Keratinocyte (primary cell): ENCODE results near the gene STX8. TPM values are rescaled to one million over a fixed set of nuclear protein-coding genes. Genes with fewer than 3 reads are reported as not detected.

Experiments
- DNase-seq: peaks from one replicate; pipeline ENCODE4 v3.0.0-alpha.2; 2011; ENCODE audit warnings: low read depth, missing footprints, low spot score
- FAIRE-seq: peaks from 2 replicates; lab custom pipeline; 2011; peaks lifted over from hg19 to GRCh38; lab: Jason Lieb, UNC
- H2AFZ ChIP-seq: 2 replicates; pipeline ENCODE4 v1.6.0; 2012; ENCODE audit warnings: low read length, control low read depth, inconsistent platforms; ENCODE audit not compliant: control insufficient read depth
- H3K27ac ChIP-seq: 2 replicates; pipeline ENCODE4 v1.5.1; 2011; ENCODE audit warnings: low read length; ENCODE audit not compliant: control insufficient read depth, insufficient read depth
- H3K27me3 ChIP-seq: 3 replicates; pipeline ENCODE4 v1.6.0; 2011; ENCODE audit warnings: low read length; ENCODE audit not compliant: control insufficient read depth, insufficient read depth; ENCODE audit errors: extremely low read depth
- H3K36me3 ChIP-seq, 2 experiments: 2 replicates in 1 of 2; 3 replicates in 1 of 2; pipeline ENCODE4 v1.5.1; 2011; ENCODE audit warnings: low read length in 2 of 2, mild to moderate bottlenecking in 1 of 2; ENCODE audit not compliant: control insufficient read depth in 2 of 2, insufficient read depth in 2 of 2; ENCODE audit errors: extremely low read depth in 1 of 2
- H3K4me1 ChIP-seq: 3 replicates; pipeline ENCODE4 v1.5.1; 2011; ENCODE audit warnings: low read length; ENCODE audit not compliant: control insufficient read depth, insufficient read depth; ENCODE audit errors: extremely low read depth
- H3K4me2 ChIP-seq: 3 replicates; pipeline ENCODE4 v1.6.0; 2011; ENCODE audit warnings: low read depth, low read length; ENCODE audit not compliant: control insufficient read depth, insufficient read depth; ENCODE audit errors: extremely low read depth
- H3K4me3 ChIP-seq, 3 experiments: fragments of 200-600 bp in 1 of 3; sonication (generic) in 1 of 3; 2 replicates in 2 of 3; 3 replicates in 1 of 3; pipeline ENCODE4 v1.5.1; 2011 to 2016; ENCODE audit warnings: low read length in 3 of 3, mild to moderate bottlenecking in 3 of 3, control low read depth in 2 of 3, inconsistent platforms in 1 of 3, low read depth in 1 of 3, mixed read lengths in 1 of 3, mixed run types in 1 of 3, moderate library complexity in 1 of 3; ENCODE audit not compliant: control insufficient read depth in 2 of 3, insufficient read depth in 2 of 3; ENCODE audit errors: extremely low read depth in 1 of 3
- H3K79me2 ChIP-seq: 2 replicates; pipeline ENCODE4 v1.6.0; 2012; ENCODE audit warnings: low read length; ENCODE audit not compliant: control insufficient read depth, insufficient read depth
- H3K9ac ChIP-seq: 3 replicates; pipeline ENCODE4 v1.6.0; 2011; ENCODE audit warnings: low read length; ENCODE audit not compliant: control insufficient read depth, insufficient read depth; ENCODE audit errors: extremely low read depth
- H3K9me1 ChIP-seq: 3 replicates; pipeline ENCODE4 v1.6.0; 2011; ENCODE audit warnings: low read length; ENCODE audit not compliant: control insufficient read depth, insufficient read depth; ENCODE audit errors: extremely low read depth
- H3K9me3 ChIP-seq: 2 replicates; pipeline ENCODE4 v1.5.1; 2012; ENCODE audit warnings: low read depth, low read length; ENCODE audit not compliant: control insufficient read depth
- H4K20me1 ChIP-seq: 3 replicates; pipeline ENCODE4 v1.6.0; 2011; ENCODE audit warnings: low read length; ENCODE audit not compliant: control insufficient read depth, insufficient read depth; ENCODE audit errors: extremely low read depth
- CTCF ChIP-seq, 3 experiments: IDR thresholded peaks in 1 of 3; conservative IDR thresholded peaks in 1 of 3; optimal IDR thresholded peaks in 1 of 3; 2 replicates in 2 of 3; 3 replicates in 1 of 3; pipeline versions ENCODE3 to v1.5.1; 2011; ENCODE audit warnings: low read length in 3 of 3, mild to moderate bottlenecking in 3 of 3, moderate library complexity in 2 of 3, control low read depth in 1 of 3, inconsistent platforms in 1 of 3; ENCODE audit not compliant: insufficient read depth in 2 of 3; ENCODE audit errors: extremely low read depth in 1 of 3
- EZH2 ChIP-seq: IDR thresholded peaks from one replicate; pipeline ENCODE4 v1.6.1; 2012; ENCODE audit warnings: inconsistent platforms, mild to moderate bottlenecking, low read length, moderate library complexity
- dilution Hi-C: fragments of 300-500 bp; cut with MboI; formaldehyde crosslinking; loops from one replicate; pipeline ENCODE4 v1.7.0; 2020; ENCODE audit warnings: low sequenced_read_pairs; ENCODE audit not compliant: extremely low pct_ligation_motif_present
- polyA plus RNA-seq, 5 experiments: library from polyadenylated mRNA; depleted of rRNA in 3 of 5; stranded (reverse) in 3 of 5; stranded (forward) in 1 of 5; unstranded in 1 of 5; fragments of >200 nt; gene quantifications; 1 replicate in 1 of 5; 2 replicates in 3 of 5; 3 replicates in 1 of 5; pipeline versions ENCODE4 v1.2.1 to v1.2.3, GENCODE V29; 2011 to 2012; ENCODE audit warnings: missing spikeins in 2 of 5, low read depth in 1 of 5, low replicate concordance in 1 of 5

STX8 gene
- polyA plus RNA-seq, 1 donor (not counting 4 experiments of a cell fraction or from before 2014, with no cell fraction given), result 90.3 TPM

- no peak overlapping the region for H3K4me3 ChIP-seq
- H3K27me3 ChIP-seq, result peaks cover 3% of the 10 kb centered on the region
- dilution Hi-C loops, result no loop called here
- no peak overlapping the region for H3K9ac ChIP-seq
- H2AFZ ChIP-seq, result no peak overlapping the region
- no peaks in the 10 kb centered on the region for H3K36me3 ChIP-seq
- no peak overlapping the region for H3K4me2 ChIP-seq
- no peaks in the 10 kb centered on the region for H3K9me1 ChIP-seq
- DNase-seq, result no peak
- no peaks in the 10 kb centered on the region for H3K79me2 ChIP-seq
- H3K27ac ChIP-seq, result no peak overlapping the region
- peaks cover 4% of the 10 kb centered on the region for H3K4me1 ChIP-seq
- no peak for FAIRE-seq
- no peaks in the 10 kb centered on the region for H4K20me1 ChIP-seq
- TF ChIP-seq CTCF (optimal IDR thresholded peaks at IDR 0.05 in 1 of 3, IDR thresholded peaks at IDR 0.05 in 1 of 3, conservative IDR thresholded peaks at IDR 0.05 in 1 of 3; ENCODE audit: extremely low read depth in 1 of 3, insufficient read depth in 2 of 3, low read length in 3 of 3), result no peak
- no peak for TF ChIP-seq EZH2
- H3K9me3 ChIP-seq, result no peaks in the 10 kb centered on the region
Observed at GRCh38 chr17:9244066-9245052, 331.3 kb downstream of the STX8 start.

GRCh38 chr17:9242983-9243382, 332.6 kb downstream of the STX8 start:
- Histone ChIP-seq H4K20me1 (no peaks in the 10 kb centered on the region), H3K27ac (no peak overlapping the region), H3K9ac (no peak overlapping the region), H3K4me3 (no peak overlapping the region), H3K27me3 (peaks cover 7% of the 10 kb centered on the region), H3K9me1 (no peaks in the 10 kb centered on the region), H3K79me2 (no peaks in the 10 kb centered on the region), H3K4me2 (no peak overlapping the region), H3K4me1 (peaks cover 5% of the 10 kb centered on the region), H3K9me3 (no peaks in the 10 kb centered on the region), H3K36me3 (no peaks in the 10 kb centered on the region), H2AFZ (no peak overlapping the region)
- DNase-seq, result no peak
- TF ChIP-seq CTCF (optimal IDR thresholded peaks at IDR 0.05 in 1 of 3, IDR thresholded peaks at IDR 0.05 in 1 of 3, conservative IDR thresholded peaks at IDR 0.05 in 1 of 3; ENCODE audit: extremely low read depth in 1 of 3, insufficient read depth in 2 of 3, low read length in 3 of 3) (no peak), EZH2 (no peak)
- dilution Hi-C loops, result no loop called here
- no peak for FAIRE-seq
